ENCODE measurements around the gene GABARAPL2. TPM values are rescaled to one million over a fixed set of nuclear protein-coding genes. Genes with fewer than 3 reads are reported as not detected.

Gene GABARAPL2, protein sequence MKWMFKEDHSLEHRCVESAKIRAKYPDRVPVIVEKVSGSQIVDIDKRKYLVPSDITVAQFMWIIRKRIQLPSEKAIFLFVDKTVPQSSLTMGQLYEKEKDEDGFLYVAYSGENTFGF
- total RNA-seq (2022; extraction: Qiagen RNA extraction) = 85.8 to 90.1 TPM (median 87.9 TPM) in 5 replicates

DNA sequence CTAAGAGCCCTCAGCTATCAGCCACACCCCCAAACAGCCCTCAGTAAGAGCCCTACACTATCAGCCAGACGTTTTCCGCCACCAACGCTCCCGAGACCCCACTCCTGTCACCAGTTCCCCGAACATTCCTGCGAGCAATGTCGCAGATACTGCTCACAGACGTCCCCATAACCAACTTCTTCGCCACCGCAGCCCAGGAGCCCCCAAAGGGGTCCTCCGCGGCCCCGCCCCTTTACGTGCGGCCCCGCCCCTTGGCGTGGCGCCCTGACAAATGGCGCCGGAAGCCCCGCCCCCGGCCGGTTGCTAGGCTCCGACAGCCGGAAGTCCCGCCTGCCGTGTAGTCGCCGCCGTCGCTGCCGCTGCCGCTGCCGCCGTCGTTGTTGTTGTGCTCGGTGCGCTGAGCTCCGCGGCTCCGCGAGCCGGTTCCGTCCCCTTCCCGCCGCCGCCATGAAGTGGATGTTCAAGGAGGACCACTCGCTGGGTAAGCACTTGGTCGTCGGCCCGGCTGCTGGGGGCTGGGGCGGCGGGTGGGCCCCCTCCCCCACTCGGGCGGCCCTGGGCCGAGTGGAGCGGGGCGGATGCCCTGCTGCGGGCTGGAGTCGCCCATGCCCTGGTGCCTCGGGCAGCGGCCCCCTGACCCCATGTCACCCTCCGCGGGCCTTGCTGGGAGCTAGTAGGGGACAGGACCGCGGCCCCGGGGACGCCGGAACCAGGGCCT lies at the start of gene GABARAPL2:
GABARAPL2 (plus strand) TSS at position 340 of the 718 bp plus-strand sequence; CDS start at position 448, 108 bp downstream.

GRCh38 chr16:75535901-75536300 lies 30.3 kb upstream of the GABARAPL2 start, which contains the start of gene CHST5:
TSS of gene CHST5 (minus strand) at chr16:75536108. CDS start at chr16:75530384, 5,724 bp downstream.

GRCh38 chr16:75555707-75556430 lies 10.3 kb upstream of the GABARAPL2 start, which contains the start of gene TMEM231:
TSS of gene TMEM231 (minus strand) at chr16:75556252. CDS start at chr16:75556209, 43 bp downstream.

GRCh38 chr16:75622761-75623605 lies 56.8 kb downstream of the GABARAPL2 start, which contains the start of gene ADAT1:
TSS of gene ADAT1 (minus strand) at chr16:75623281. CDS start at chr16:75620799, 2,482 bp downstream.

Other genes starting within 250 kb of the GABARAPL2 start
- 61.0 to 74.5 TPM (median 65.0 TPM) in 5 replicates for gene CFDP1, start 132.9 kb upstream of the GABARAPL2 start, total RNA-seq (2022; extraction: Qiagen RNA extraction)
- 13.8 to 15.5 TPM (median 14.5 TPM) in 5 replicates for gene TMEM170A, start 101.7 kb upstream of the GABARAPL2 start, total RNA-seq (2022; extraction: Qiagen RNA extraction)
- 0.09 to 0.30 TPM (median 0.20 TPM) in 5 replicates for gene CHST6, start 70.9 kb upstream of the GABARAPL2 start, total RNA-seq (2022; extraction: Qiagen RNA extraction)
- gene CHST5, start 30.3 kb upstream of the GABARAPL2 start, total RNA-seq (2022; extraction: Qiagen RNA extraction) = not detected in 5 replicates
- 8.2 to 10.6 TPM (median 9.0 TPM) in 5 replicates for gene TMEM231, start 10.1 kb upstream of the GABARAPL2 start, total RNA-seq (2022; extraction: Qiagen RNA extraction)
- gene ADAT1, start 56.9 kb downstream of the GABARAPL2 start, total RNA-seq (2022; extraction: Qiagen RNA extraction) = 33.1 to 35.5 TPM (median 35.1 TPM) in 5 replicates
- gene KARS1, start 81.3 kb downstream of the GABARAPL2 start, total RNA-seq (2022; extraction: Qiagen RNA extraction) = 156 to 178 TPM (median 164 TPM) in 5 replicates
- gene TERF2IP, start 81.4 kb downstream of the GABARAPL2 start, total RNA-seq (2022; extraction: Qiagen RNA extraction) = 41.4 to 45.0 TPM (median 44.1 TPM) in 5 replicates
- gene CPHXL2, start 110.6 kb downstream of the GABARAPL2 start, total RNA-seq (2022; extraction: Qiagen RNA extraction) = not detected in 5 replicates
- 0.08 to 0.09 TPM in 2 of 5 replicates, not detected in the others for gene DUXB, start 135.1 kb downstream of the GABARAPL2 start, total RNA-seq (2022; extraction: Qiagen RNA extraction)
- not detected in 5 replicates for gene CPHXL, start 160.1 kb downstream of the GABARAPL2 start, total RNA-seq (2022; extraction: Qiagen RNA extraction)

Data from A549 treated with AZD2906 at 1 μM for 4 hours (cell line).